ENCODE results near the gene POFUT1. TPM values are rescaled to one million over a fixed set of nuclear protein-coding genes. Genes with fewer than 3 reads are reported as not detected.
"Not testable (repeated sequence)": the region's sequence is repeated elsewhere in the genome, so short reads cannot be mapped to it uniquely, and the experiment has no call there.

The POFUT1 gene
- total RNA-seq, 4 donors from 2014 or later, result 13.8 to 96.1 (median 49.6) TPM

DNA sequence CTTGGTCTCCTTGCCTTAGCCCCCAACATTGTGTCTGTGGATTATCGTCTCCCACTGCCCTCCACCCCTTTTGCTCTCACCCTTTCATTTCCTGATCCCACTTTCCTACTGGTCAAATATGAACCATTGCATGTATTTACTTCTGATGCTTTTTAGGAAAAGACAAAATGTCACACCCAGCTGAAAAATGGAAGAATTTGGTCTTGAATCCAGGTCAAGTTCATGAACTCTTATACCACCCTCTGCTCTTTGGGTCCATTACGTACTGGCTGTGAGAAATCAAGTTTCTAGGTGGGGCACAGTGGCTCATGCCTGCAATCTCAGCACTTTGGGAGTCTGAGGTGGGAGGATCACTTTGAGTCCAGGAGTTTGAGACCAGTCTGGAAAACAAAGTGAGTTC, 54.0 kb downstream of the POFUT1 start:
- H3K27ac ChIP-seq, result no peak overlapping the region
- no peaks in the 10 kb centered on the region for H3K27me3 ChIP-seq
- no peak for DNase-seq
- peaks cover 0 to 8% (median 0%) of the 10 kb centered on the region in 4 donors for H3K4me1 ChIP-seq
- WGBS, 2 donors (ENCODE audit: low coverage in 1 of 2), result 80 to 91% methylated on average over 2 of the region's 2 CpGs
- H3K4me3 ChIP-seq, result no peak overlapping the region
- TF ChIP-seq, protein P1, sequence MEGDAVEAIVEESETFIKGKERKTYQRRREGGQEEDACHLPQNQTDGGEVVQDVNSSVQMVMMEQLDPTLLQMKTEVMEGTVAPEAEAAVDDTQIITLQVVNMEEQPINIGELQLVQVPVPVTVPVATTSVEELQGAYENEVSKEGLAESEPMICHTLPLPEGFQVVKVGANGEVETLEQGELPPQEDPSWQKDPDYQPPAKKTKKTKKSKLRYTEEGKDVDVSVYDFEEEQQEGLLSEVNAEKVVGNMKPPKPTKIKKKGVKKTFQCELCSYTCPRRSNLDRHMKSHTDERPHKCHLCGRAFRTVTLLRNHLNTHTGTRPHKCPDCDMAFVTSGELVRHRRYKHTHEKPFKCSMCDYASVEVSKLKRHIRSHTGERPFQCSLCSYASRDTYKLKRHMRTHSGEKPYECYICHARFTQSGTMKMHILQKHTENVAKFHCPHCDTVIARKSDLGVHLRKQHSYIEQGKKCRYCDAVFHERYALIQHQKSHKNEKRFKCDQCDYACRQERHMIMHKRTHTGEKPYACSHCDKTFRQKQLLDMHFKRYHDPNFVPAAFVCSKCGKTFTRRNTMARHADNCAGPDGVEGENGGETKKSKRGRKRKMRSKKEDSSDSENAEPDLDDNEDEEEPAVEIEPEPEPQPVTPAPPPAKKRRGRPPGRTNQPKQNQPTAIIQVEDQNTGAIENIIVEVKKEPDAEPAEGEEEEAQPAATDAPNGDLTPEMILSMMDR (IDR thresholded peaks at IDR 0.05), result no peak
- TF ChIP-seq POLR2A (IDR thresholded peaks at IDR 0.05) (no peak), POLR2AphosphoS5 (IDR thresholded peaks at IDR 0.05) (no peak), EP300 (IDR thresholded peaks at IDR 0.05; ENCODE audit: low read depth) (no peak)
- intact Hi-C loops (cut with DNase I; ENCODE audit: low total_unique reads), result no loop called here
- H3K36me3 ChIP-seq, result no peaks in the 10 kb centered on the region
- in situ Hi-C loops (cut with MboI; ENCODE audit: low pct_ligation_motif_present in 1 of 4, low pct_unique_long_range_greater_than_20kb in 1 of 4, low sequenced_read_pairs in 3 of 4), result loop anchor here in 1 of 4 donors (25.0 kb wide), 1 partner anchor 101 kb away; the partner anchor contains the start of gene ASXL1
- H3K9me3 ChIP-seq, result no peaks in the 10 kb centered on the region

DNA sequence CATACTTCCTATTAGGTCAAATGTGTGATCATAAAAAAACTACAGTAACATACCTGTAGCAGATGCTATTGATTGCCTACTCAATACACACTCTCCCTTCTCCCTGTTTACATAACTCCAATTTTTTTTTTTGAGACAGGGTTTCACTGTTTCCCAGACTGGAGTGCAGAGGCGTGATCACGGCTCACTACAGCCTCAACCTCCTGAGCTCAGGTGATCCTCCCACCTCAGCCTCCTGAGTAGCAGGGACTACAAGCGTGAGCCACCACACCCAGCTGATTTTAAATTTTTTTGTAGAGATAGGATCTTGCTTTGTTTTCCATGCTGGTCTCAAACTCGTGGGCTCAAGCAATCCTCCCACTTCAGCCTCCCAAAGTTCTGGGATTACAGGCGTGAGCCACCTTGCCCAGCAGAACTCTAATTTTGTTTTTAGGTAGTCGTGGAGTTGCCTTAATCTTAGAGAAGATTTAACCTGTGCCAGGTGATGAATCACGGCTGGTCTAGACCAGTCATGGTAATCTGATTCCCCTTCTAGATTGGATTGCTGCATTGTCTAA, 55.8 kb downstream of the POFUT1 start:
- no peaks in the 10 kb centered on the region for H3K9me3 ChIP-seq
- no peaks in the 10 kb centered on the region for H3K4me1 ChIP-seq
- DNase-seq, result no peak
- intact Hi-C loops (cut with DNase I; ENCODE audit: low total_unique reads), result no loop called here
- no peak overlapping the region for H3K27ac ChIP-seq
- in situ Hi-C loops (cut with MboI; ENCODE audit: low pct_ligation_motif_present in 1 of 4, low pct_unique_long_range_greater_than_20kb in 1 of 4, low sequenced_read_pairs in 3 of 4), result loop anchor here in 1 of 4 donors (25.0 kb wide), 1 partner anchor 99 kb away; the partner anchor contains the start of gene ASXL1
- H3K4me3 ChIP-seq, result no peak overlapping the region
- TF ChIP-seq POLR2A (IDR thresholded peaks at IDR 0.05), result no peak
- no peak for TF ChIP-seq EP300 (IDR thresholded peaks at IDR 0.05; ENCODE audit: low read depth)
- no peak for TF ChIP-seq POLR2AphosphoS5 (IDR thresholded peaks at IDR 0.05)
- TF ChIP-seq, protein P1 (IDR thresholded peaks at IDR 0.05), result no peak
- 60 to 76% methylated on average over 1 to 7 of the region's 7 CpGs for WGBS, 2 donors (ENCODE audit: low coverage in 1 of 2)
- no peaks in the 10 kb centered on the region for H3K36me3 ChIP-seq
- no peaks in the 10 kb centered on the region for H3K27me3 ChIP-seq

DNA sequence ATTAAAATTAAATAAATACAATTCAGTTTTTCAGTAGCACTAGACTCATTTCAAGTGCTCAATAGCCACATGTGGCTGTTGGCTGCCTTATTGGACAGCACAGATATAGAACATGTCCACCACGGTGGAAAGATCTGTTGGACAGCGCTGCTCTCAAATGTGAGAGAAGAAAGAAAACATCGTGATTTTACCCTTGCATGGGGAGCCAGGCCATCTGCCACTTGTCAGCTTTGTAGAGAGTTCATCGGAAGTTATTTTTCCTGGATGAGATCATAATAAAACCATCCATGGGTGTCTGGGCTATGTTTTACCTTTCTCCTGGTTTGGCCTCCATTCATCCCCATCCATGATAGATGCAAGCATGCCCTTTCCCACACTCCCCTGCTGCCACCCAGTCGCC, 63.9 kb downstream of the POFUT1 start:
- WGBS, 2 donors (ENCODE audit: low coverage in 1 of 2), result 71 to 73% methylated on average over 4 to 5 of the region's 5 CpGs
- H3K27me3 ChIP-seq, result no peaks in the 10 kb centered on the region
- no peak overlapping the region for H3K4me3 ChIP-seq
- no peak for DNase-seq
- no peak overlapping the region for H3K27ac ChIP-seq
- H3K4me1 ChIP-seq, result no peaks in the 10 kb centered on the region
- in situ Hi-C loops (cut with MboI; ENCODE audit: low pct_ligation_motif_present in 1 of 4, low pct_unique_long_range_greater_than_20kb in 1 of 4, low sequenced_read_pairs in 3 of 4), result loop anchor here in 1 of 4 donors (25.0 kb wide), 1 partner anchor 91 kb away; the partner anchor contains the start of gene ASXL1
- intact Hi-C loops (cut with DNase I; ENCODE audit: low total_unique reads), result no loop called here
- H3K36me3 ChIP-seq, result no peaks in the 10 kb centered on the region
- H3K9me3 ChIP-seq, result no peaks in the 10 kb centered on the region
- no peak for TF ChIP-seq POLR2AphosphoS5 (IDR thresholded peaks at IDR 0.05)
- TF ChIP-seq EP300 (IDR thresholded peaks at IDR 0.05; ENCODE audit: low read depth), result no peak
- no peak for TF ChIP-seq POLR2A (IDR thresholded peaks at IDR 0.05)
- TF ChIP-seq, protein P1 (IDR thresholded peaks at IDR 0.05), result no peak

DNA sequence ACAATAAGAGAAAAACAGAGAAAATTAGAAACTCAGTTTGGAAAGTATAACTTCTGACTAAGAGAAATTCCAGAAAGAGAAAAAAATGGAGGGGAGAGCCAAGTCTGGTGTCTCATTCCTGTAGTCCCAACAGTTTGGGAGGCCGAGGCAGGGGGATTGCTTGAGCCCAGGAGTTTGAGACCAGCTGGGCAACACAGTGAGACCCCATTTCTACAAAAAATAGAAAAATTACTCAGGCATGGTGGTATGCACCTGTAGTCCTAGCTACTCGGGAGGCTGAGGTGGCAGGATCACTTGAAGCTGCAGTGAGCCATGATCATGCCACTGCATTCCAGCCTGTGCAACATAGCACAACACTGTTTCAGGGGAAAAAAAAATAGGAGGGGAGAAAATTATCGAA, 66.7 kb downstream of the POFUT1 start:
- H3K27ac ChIP-seq, result no peak overlapping the region
- in situ Hi-C loops (cut with MboI; ENCODE audit: low pct_ligation_motif_present in 1 of 4, low pct_unique_long_range_greater_than_20kb in 1 of 4, low sequenced_read_pairs in 3 of 4) (loop anchor here in 1 of 4 donors (25.0 kb wide), 1 partner anchor 88 kb away; the partner anchor contains the start of gene ASXL1), intact Hi-C loops (cut with DNase I; ENCODE audit: low total_unique reads) (no loop called here)
- WGBS, 2 donors (ENCODE audit: low coverage in 1 of 2), result 90 to 97% methylated on average over 3 of the region's 3 CpGs
- no peaks in the 10 kb centered on the region for H3K36me3 ChIP-seq
- no peaks in the 10 kb centered on the region for H3K9me3 ChIP-seq
- no peak for DNase-seq
- peaks cover 4 to 16% (median 10%) of the 10 kb centered on the region in 4 donors for H3K4me1 ChIP-seq
- no peaks in the 10 kb centered on the region for H3K27me3 ChIP-seq
- TF ChIP-seq POLR2AphosphoS5 (IDR thresholded peaks at IDR 0.05), result no peak
- TF ChIP-seq, protein P1 (IDR thresholded peaks at IDR 0.05), result no peak
- TF ChIP-seq POLR2A (IDR thresholded peaks at IDR 0.05), result no peak
- TF ChIP-seq EP300 (IDR thresholded peaks at IDR 0.05; ENCODE audit: low read depth), result no peak
- no peak overlapping the region for H3K4me3 ChIP-seq

DNA sequence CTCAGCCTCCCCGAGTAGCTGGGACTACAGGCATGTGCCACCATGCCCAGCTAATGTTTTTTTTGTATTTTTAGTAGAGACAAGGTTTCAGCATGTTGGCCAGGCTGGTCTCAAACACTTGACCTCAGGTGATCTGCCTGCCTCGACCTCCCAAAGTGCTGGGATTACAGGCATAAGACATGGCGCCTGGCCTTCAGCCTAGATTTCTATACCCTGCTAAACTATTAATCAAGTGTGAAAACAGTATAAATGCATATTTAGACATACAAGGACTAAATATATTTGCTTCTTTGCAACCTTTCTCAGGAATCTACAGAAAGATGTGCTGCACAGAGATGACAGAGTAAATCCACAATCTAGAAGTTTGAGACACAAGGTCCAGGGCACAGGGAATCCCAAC, 67.5 kb downstream of the POFUT1 start:
- intact Hi-C loops (cut with DNase I; ENCODE audit: low total_unique reads); H3K27ac ChIP-seq; in situ Hi-C loops (cut with MboI; ENCODE audit: low pct_ligation_motif_present in 1 of 4, low pct_unique_long_range_greater_than_20kb in 1 of 4, low sequenced_read_pairs in 3 of 4); H3K27me3 ChIP-seq; DNase-seq; H3K9me3 ChIP-seq; H3K4me3 ChIP-seq; H3K36me3 ChIP-seq: not testable (repeated sequence)
- peaks cover 4 to 16% (median 10%) of the 10 kb centered on the region in 4 donors for H3K4me1 ChIP-seq
- 84 to 90% methylated on average over 3 of the region's 3 CpGs for WGBS, 2 donors (ENCODE audit: low coverage in 1 of 2)

Measured in transverse colon (tissue), 4 donors.